DND-41 (cell line): ENCODE measurements around the gene ZC3H18.

ENCODE experiments used
- ATAC-seq: fragments of 200-7000 bp; cut with Tn5 transposase; 3 replicates; pipeline ENCODE4 v1.9.1; 2021; ENCODE audit warnings: low read depth; ENCODE audit not compliant: insufficient read depth
- DNase-seq: peaks from one replicate; pipeline ENCODE4 v3.0.0-alpha.2; 2020
- H2AFZ ChIP-seq: 2 replicates; pipeline ENCODE4 v1.6.0; 2012; ENCODE audit warnings: low read depth, low read length
- H3K27ac ChIP-seq: 2 replicates; pipeline ENCODE4 v1.5.1; 2012; ENCODE audit warnings: low read length, inconsistent platforms
- H3K27me3 ChIP-seq: fragments of 200-600 bp; sonication (generic); 2 replicates; pipeline ENCODE4 v1.6.0; 2012; ENCODE audit warnings: low read length, mild to moderate bottlenecking, inconsistent platforms; ENCODE audit not compliant: insufficient read depth, poor library complexity
- H3K36me3 ChIP-seq: 2 replicates; pipeline ENCODE4 v1.5.1; 2012; ENCODE audit warnings: low read length, inconsistent platforms; ENCODE audit not compliant: insufficient read depth
- H3K4me1 ChIP-seq: 2 replicates; pipeline ENCODE4 v1.5.1; 2012; ENCODE audit warnings: mild to moderate bottlenecking, low read length; ENCODE audit not compliant: insufficient read depth
- H3K4me2 ChIP-seq: 2 replicates; pipeline ENCODE4 v1.6.0; 2012; ENCODE audit warnings: mild to moderate bottlenecking, moderate library complexity, low read length, inconsistent platforms; ENCODE audit not compliant: insufficient read depth
- H3K4me3 ChIP-seq, 2 experiments: fragments of 200-600 bp in 1 of 2; shearing (Covaris generic) in 1 of 2; 2 replicates each; pipeline ENCODE4 v1.5.1; 2012 to 2016; ENCODE audit warnings: inconsistent platforms in 2 of 2, low read length in 2 of 2, mild to moderate bottlenecking in 2 of 2, low read depth in 1 of 2, moderate library complexity in 1 of 2
- H3K79me2 ChIP-seq: 2 replicates; pipeline ENCODE4 v1.6.0; 2012; ENCODE audit warnings: low read length, inconsistent platforms; ENCODE audit not compliant: insufficient read depth
- H3K9ac ChIP-seq: 2 replicates; pipeline ENCODE4 v1.6.0; 2012; ENCODE audit warnings: low read depth, mild to moderate bottlenecking, inconsistent platforms, low read length, moderate library complexity
- H3K9me3 ChIP-seq: 2 replicates; pipeline ENCODE4 v1.5.1; 2012; ENCODE audit warnings: low read length, moderate library complexity, mild to moderate bottlenecking, inconsistent platforms; ENCODE audit not compliant: insufficient read depth, severe bottlenecking
- H4K20me1 ChIP-seq: 2 replicates; pipeline ENCODE4 v1.6.0; 2012; ENCODE audit warnings: low read length; ENCODE audit not compliant: insufficient read depth
- EZH2 ChIP-seq: IDR thresholded peaks from 3 replicates; pipeline ENCODE4 v1.6.1; 2012; ENCODE audit warnings: borderline replicate concordance, low read depth, mild to moderate bottlenecking, moderate library complexity, low read length, inconsistent platforms; ENCODE audit not compliant: severe bottlenecking
- TF ChIP-seq, protein P1 (sequence below): IDR thresholded peaks from 2 replicates; pipeline ENCODE4 v1.5.1; 2012; ENCODE audit warnings: borderline replicate concordance, low read length, moderate library complexity, mild to moderate bottlenecking; ENCODE audit not compliant: poor library complexity, severe bottlenecking; ENCODE audit errors: extremely low read depth

Gene ZC3H18

DNA sequence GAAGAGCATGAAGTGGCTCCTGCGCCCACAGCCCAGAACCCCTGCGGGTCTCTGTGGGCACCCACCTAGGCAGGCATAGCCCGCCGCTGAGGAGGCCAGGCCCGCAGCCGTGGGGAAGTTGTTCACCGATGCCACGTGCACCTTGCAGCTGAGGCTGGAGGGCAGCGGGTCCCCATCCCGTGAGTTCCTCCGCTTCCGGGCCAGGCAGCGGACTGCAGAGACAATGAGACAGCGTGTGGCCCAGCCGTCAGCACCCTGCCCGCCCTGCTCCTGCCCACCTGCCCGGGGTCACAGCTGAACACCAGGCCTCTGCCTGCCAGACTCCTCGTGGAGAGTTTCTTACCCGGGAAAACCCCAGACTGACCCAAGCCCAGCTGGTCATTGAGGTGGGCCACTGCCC, 87.2 kb downstream of the ZC3H18 start:
- H3K36me3 ChIP-seq = peaks cover 70% of the 10 kb centered on the region
- no peak for TF ChIP-seq EZH2
- TF ChIP-seq, protein P1, sequence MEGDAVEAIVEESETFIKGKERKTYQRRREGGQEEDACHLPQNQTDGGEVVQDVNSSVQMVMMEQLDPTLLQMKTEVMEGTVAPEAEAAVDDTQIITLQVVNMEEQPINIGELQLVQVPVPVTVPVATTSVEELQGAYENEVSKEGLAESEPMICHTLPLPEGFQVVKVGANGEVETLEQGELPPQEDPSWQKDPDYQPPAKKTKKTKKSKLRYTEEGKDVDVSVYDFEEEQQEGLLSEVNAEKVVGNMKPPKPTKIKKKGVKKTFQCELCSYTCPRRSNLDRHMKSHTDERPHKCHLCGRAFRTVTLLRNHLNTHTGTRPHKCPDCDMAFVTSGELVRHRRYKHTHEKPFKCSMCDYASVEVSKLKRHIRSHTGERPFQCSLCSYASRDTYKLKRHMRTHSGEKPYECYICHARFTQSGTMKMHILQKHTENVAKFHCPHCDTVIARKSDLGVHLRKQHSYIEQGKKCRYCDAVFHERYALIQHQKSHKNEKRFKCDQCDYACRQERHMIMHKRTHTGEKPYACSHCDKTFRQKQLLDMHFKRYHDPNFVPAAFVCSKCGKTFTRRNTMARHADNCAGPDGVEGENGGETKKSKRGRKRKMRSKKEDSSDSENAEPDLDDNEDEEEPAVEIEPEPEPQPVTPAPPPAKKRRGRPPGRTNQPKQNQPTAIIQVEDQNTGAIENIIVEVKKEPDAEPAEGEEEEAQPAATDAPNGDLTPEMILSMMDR = no peak
- no peak for DNase-seq

DNA sequence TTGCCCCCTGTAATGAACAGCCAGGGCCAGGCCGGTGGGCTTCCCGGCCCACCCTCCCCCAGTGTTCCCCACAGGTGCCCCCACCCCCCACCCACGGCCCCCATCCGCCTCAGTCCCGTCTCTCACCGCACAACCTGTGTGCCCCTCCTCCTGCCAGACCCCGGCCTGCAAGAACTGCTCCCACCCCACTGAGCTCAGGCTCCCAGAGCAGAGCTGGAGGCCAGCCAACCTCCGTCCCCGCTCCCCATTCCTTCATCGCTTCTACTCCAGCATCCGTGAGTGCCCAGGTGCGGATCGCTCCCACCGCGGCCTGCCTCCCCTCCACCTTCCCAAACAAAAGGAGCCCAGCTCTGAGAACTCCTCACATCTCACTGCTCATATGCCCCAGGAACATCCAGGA, 88.5 kb downstream of the ZC3H18 start:
- Histone ChIP-seq H3K9ac (no peak overlapping the region), H3K4me2 (no peak overlapping the region), H3K79me2 (peaks cover 55% of the 10 kb centered on the region), H3K36me3 (peaks cover 58% of the 10 kb centered on the region), H3K27ac (no peak overlapping the region), H2AFZ (no peak overlapping the region), H3K9me3 (no peaks in the 10 kb centered on the region), H3K4me1 (peaks cover 17% of the 10 kb centered on the region), H4K20me1 (peaks cover 45% of the 10 kb centered on the region), H3K4me3 (no peak overlapping the region), H3K27me3 (no peaks in the 10 kb centered on the region)
- DNase-seq = no peak
- TF ChIP-seq, protein P1 = no peak
- no peak for TF ChIP-seq EZH2
- ATAC-seq = no peak

More for the DNA sequence above, 87.2 kb downstream of the ZC3H18 start:
- Histone ChIP-seq H3K9me3 (no peaks in the 10 kb centered on the region), H3K79me2 (peaks cover 48% of the 10 kb centered on the region), H2AFZ (no peak overlapping the region), H3K4me2 (no peak overlapping the region), H3K4me1 (peaks cover 15% of the 10 kb centered on the region), H3K27me3 (no peaks in the 10 kb centered on the region), H4K20me1 (peaks cover 45% of the 10 kb centered on the region), H3K9ac (no peak overlapping the region), H3K27ac (no peak overlapping the region), H3K4me3 (no peak overlapping the region)
- ATAC-seq = no peak

DNA sequence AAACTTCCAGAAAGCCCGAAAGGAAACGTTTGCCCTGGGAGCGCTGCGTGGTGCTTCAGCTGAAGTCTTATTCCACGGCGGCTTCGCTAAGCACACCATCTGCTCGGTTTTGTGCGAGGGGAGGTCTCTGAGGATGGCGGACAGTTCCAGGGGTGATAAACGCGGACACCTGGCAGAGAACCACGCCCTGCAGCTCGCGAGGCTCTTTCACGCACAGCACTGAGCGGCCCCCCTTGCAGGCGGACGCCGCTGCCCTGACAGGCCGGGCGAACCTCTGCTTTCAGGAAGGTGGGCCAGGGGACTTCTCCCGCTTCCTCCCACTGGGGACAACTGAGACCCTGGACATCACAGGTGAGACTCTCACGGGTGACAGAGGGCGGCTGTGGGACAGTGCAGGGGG, 89.0 kb downstream of the ZC3H18 start:
- TF ChIP-seq, protein P1 = no peak
- no peak for TF ChIP-seq EZH2
- H3K36me3 ChIP-seq = peaks cover 54% of the 10 kb centered on the region
- no peak overlapping the region for H3K9ac ChIP-seq
- H4K20me1 ChIP-seq = peaks cover 45% of the 10 kb centered on the region
- no peak overlapping the region for H2AFZ ChIP-seq
- H3K4me2 ChIP-seq = no peak overlapping the region
- no peak overlapping the region for H3K4me3 ChIP-seq
- no peaks in the 10 kb centered on the region for H3K9me3 ChIP-seq
- H3K4me1 ChIP-seq = peaks cover 21% of the 10 kb centered on the region
- H3K79me2 ChIP-seq = peaks cover 59% of the 10 kb centered on the region
- H3K27ac ChIP-seq = no peak overlapping the region
- DNase-seq (no peak), ATAC-seq (no peak)
- no peaks in the 10 kb centered on the region for H3K27me3 ChIP-seq

DNA sequence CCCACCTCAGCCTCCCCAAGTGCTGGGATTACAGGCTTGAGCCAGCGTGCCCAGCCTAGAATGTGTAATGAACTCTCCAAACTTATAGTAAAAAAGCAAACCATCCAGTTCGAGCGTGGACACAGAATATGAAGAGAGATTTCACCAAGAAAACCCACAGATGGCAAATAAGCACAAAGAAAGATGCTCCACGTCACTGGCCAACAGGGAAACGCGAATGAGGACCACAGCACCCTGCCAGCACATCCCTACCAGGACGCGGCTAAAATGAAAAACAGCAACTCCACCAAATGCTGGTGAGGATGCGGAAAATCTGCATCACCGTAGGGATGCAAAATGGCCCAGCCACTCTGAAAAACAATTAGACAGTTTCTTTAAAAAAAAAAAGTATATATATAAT, 91.3 kb downstream of the ZC3H18 start:
- H4K20me1 ChIP-seq = peaks cover 27% of the 10 kb centered on the region
- peaks cover 59% of the 10 kb centered on the region for H3K79me2 ChIP-seq
- ATAC-seq = no peak

More for the DNA sequence above, 91.3 kb downstream of the ZC3H18 start:
- no peak overlapping the region for H3K27ac ChIP-seq
- no peak overlapping the region for H2AFZ ChIP-seq
- no peak for TF ChIP-seq EZH2
- TF ChIP-seq, protein P1 = no peak
- H3K4me1 ChIP-seq = peaks cover 23% of the 10 kb centered on the region
- peak overlapping the region in 1 of 2 experiments; percentile 33; a peak in 1 of 4 replicates for H3K4me3 ChIP-seq
- H3K9ac ChIP-seq = no peak overlapping the region
- H3K9me3 ChIP-seq = no peaks in the 10 kb centered on the region
- H3K4me2 ChIP-seq = peak overlapping the region; percentile 89
- DNase-seq = no peak
- H3K27me3 ChIP-seq = no peaks in the 10 kb centered on the region
- H3K36me3 ChIP-seq = peaks cover 31% of the 10 kb centered on the region
